Measurements from ENCODE around the gene S100A7.
A peak's percentile ranks its signal among the peaks of the same experiment; 100 is the strongest.

S100A7 gene

DNA sequence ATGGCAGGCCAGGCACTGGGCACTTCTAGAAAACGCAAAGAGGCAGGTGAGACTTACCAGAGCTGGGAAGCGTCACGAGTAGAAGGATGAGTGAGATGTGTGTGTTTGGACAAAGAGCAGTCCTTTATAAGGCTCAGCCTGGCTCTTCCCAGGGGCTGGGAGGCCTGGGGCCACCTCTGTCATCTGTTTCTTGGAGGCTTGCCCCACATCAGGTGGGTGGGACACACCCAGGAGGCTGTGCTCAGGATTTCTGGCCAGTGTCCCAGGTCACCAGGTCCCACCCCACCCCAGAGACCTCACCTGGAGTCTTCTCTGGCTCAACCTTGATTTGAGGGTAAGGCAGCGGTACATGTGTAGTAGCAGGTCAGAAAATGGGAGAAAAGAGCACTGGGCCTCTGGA lies at the start of gene S100A7:
TSS of gene S100A7 (minus strand) at position 101 of the 400 bp plus-strand sequence. CDS start 1,638 bp downstream, outside the sequence.
- Histone ChIP-seq H3K4me3 (no peak within 1 kb of the TSS), H3K27me3 (no peaks in the 10 kb centered on the region), H3K4me1 (no peaks in the 10 kb centered on the region)

DNA sequence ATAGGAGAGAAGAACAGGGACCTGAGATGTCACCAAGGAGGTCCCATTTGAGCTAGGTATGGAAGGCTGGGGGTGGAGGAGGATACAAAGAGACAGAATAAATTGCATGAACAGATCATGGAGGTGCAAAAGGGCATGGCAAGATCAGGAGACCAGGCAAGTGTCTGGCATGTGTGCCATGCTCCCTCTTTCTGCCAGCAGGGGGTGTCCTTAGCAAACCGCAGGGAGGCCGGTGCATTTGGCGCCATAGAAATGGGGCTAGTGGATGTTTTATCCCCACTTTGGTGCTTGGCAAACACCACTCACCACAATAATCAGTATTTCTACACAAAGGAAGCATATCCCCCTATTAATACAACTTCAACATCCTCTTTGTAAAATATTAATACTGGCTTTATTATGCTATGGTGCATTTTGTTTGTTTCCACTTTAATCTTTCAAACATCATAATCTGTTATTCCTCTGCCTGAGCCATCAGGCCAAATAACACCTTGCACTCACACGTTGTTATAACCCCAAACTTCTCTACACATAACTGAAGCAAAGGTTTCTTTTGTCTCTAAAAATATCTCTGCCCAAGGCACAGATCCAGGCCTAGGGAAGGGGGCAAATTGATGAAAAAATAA lies 49.4 kb upstream of the S100A7 start:
- Histone ChIP-seq H3K27me3 (no peaks in the 10 kb centered on the region), H3K9me3 (no peaks in the 10 kb centered on the region), H4K20me1 (no peaks in the 10 kb centered on the region), H3K27ac (no peak overlapping the region), H3K4me3 (no peak overlapping the region), H3K4me2 (no peak overlapping the region), H3K9ac (no peak overlapping the region), H3K36me3 (no peaks in the 10 kb centered on the region), H3K4me1 (peaks cover 24% of the 10 kb centered on the region)
- TF ChIP-seq Cebpa-rat (IDR thresholded peaks at IDR 0.05) = no peak

More for the DNA sequence above, at the start of gene S100A7:
- no peak within 1 kb of the TSS for H3K9ac ChIP-seq
- H3K27ac ChIP-seq = no peak within 1 kb of the TSS
- TF ChIP-seq Cebpa-rat (IDR thresholded peaks at IDR 0.05) = no peak
- H3K9me3 ChIP-seq = no peaks in the 10 kb centered on the region
- H4K20me1 ChIP-seq = no peaks in the 10 kb centered on the region
- H3K36me3 ChIP-seq = no peaks in the 10 kb centered on the region
- no peak within 1 kb of the TSS for H3K4me2 ChIP-seq

DNA sequence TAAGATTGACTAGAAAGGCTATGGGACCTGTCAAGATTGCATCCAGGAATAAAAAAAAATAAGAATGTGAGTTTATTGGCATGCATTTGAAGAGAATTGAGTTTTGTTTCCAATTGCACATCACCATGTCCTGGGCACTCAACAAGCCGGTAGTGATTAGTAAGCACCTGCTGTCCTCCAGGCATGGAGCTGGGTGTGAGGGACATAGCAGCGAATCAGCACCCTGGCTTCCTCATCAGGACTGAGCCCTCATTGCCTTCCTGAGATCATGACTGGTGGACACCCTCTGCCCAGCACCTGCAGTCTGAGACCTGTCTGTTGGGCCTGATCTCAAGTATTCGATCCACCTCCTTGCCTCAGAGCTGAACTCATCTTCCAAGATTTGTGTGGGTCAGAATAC lies 48.6 kb upstream of the S100A7 start:
- no peak for TF ChIP-seq Cebpa-rat (IDR thresholded peaks at IDR 0.05)
- H3K9ac ChIP-seq = no peak overlapping the region
- H4K20me1 ChIP-seq = no peaks in the 10 kb centered on the region
- peaks cover 24% of the 10 kb centered on the region for H3K4me1 ChIP-seq
- H3K9me3 ChIP-seq = no peaks in the 10 kb centered on the region
- no peak overlapping the region for H3K4me2 ChIP-seq
- H3K36me3 ChIP-seq = no peaks in the 10 kb centered on the region
- no peak overlapping the region for H3K27ac ChIP-seq
- no peaks in the 10 kb centered on the region for H3K27me3 ChIP-seq
- no peak overlapping the region for H3K4me3 ChIP-seq

DNA sequence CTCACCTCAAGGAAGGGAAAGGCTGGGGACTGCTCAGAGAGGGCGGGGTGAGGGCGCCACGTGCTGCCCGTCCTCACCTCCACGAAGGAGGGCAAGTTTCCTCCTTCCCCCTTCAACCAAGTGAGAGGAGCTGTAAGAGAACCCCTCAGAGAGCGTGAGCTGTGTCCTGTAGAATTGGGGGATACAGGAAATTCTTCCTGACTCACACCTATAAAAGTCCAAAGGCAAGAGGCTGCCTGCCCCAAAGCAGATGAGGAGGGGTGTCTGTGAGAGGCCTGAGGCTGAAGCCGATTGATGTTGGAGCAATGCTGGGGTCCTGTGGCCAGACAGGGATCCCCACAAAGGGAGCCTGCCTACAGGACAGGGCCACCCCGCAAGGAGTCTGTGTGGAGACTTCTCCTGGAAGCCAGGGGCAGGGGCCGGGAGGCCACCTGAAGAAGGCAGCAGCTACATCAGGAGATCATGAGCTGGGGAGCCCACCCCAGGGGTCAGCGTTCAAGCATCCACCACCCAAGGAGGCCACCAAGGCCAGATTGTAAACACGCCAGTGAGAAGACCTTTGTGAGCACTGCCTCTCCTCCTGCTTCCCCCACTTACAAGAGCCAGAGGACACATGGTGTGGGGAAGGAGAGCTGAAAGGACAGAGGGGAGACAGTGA lies 47.6 kb upstream of the S100A7 start:
- H3K4me1 ChIP-seq = peaks cover 20% of the 10 kb centered on the region
- H3K9me3 ChIP-seq = no peaks in the 10 kb centered on the region
- no peaks in the 10 kb centered on the region for H3K27me3 ChIP-seq
- H4K20me1 ChIP-seq = no peaks in the 10 kb centered on the region
- TF ChIP-seq Cebpa-rat (IDR thresholded peaks at IDR 0.05) = no peak
- H3K36me3 ChIP-seq = no peaks in the 10 kb centered on the region
- H3K4me2 ChIP-seq = no peak overlapping the region
- H3K9ac ChIP-seq = no peak overlapping the region; the same call in 1 of the 2 replicates
- H3K4me3 ChIP-seq = no peak overlapping the region
- no peak overlapping the region for H3K27ac ChIP-seq

DNA sequence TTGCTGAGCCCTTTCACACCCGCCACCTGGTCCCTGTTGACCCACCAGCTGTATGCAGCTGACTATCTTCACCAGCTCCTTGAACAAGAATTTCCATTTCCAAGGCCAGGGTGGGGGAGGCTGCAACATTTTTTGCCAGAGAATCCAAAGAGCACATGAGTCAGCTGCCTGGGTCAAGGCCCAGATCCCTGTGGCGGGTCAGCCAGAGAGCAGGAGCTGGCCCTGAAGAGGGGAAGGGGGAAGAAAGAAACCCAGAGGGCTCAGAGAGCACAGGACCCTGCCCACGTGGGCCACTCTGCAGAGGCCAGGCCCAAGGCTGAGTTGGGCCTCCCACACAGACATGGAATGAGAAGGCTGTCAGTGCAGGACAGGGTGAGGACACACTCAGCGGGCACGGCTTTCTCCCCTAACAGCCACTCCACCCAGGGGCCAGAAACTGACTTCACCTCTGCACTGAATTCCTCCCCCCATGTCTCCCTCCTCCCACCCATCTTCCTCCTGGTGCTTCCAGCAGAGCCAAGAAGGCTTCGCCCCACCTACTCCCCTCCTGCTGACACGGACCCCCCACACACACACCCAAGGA lies 46.5 kb upstream of the S100A7 start:
- no peak for TF ChIP-seq Cebpa-rat (IDR thresholded peaks at IDR 0.05)
- Histone ChIP-seq H4K20me1 (no peaks in the 10 kb centered on the region), H3K9ac (no peak overlapping the region), H3K27ac (no peak overlapping the region), H3K4me2 (no peak overlapping the region), H3K27me3 (no peaks in the 10 kb centered on the region), H3K9me3 (no peaks in the 10 kb centered on the region), H3K36me3 (no peaks in the 10 kb centered on the region), H3K4me3 (no peak overlapping the region), H3K4me1 (peaks cover 15% of the 10 kb centered on the region)

DNA sequence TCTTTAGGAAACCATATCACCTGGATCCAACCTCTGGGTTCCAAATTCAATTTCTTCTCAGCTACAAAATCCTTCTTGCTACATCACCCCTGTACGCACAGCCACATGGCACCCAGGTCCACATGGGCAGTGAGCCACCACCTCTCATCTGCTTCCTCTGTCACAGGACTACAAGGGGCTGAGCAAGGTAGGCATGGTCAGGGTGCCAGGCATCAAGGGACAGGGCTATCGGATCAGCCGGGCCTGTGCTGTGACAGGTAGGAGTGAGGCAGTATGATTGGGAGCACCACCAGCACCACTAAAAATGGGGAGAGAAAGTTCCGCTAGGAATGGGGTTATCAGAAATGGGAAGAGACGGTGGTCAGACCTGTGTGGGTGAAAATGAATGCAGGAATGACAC lies 45.9 kb upstream of the S100A7 start:
- no peaks in the 10 kb centered on the region for H3K36me3 ChIP-seq
- H3K4me3 ChIP-seq = no peak overlapping the region
- TF ChIP-seq Cebpa-rat (IDR thresholded peaks at IDR 0.05) = no peak
- H3K27me3 ChIP-seq = no peaks in the 10 kb centered on the region
- H4K20me1 ChIP-seq = no peaks in the 10 kb centered on the region
- no peak overlapping the region for H3K4me2 ChIP-seq
- peaks cover 15% of the 10 kb centered on the region for H3K4me1 ChIP-seq
- H3K27ac ChIP-seq = no peak overlapping the region
- H3K9me3 ChIP-seq = no peaks in the 10 kb centered on the region
- no peak overlapping the region for H3K9ac ChIP-seq

DNA sequence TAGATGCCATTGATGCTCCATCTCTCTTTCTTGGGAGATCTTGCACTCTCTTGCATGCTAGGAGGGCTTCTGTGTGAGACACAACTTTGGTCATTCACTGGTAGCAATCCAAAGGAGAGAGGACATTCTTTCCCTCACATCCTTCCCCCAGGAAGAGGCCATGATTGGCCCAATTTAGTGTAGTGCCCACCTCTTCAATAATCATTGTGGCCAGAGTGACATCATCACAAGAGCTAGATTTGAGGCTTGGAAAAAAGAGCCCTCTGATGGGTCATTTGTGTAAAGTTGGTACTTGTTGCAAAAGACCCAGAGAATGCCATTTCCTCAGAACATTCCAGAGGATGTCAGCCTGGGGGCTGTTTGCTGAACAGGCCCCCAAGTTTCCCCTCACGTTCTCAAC lies 45.1 kb upstream of the S100A7 start:
- Histone ChIP-seq H3K4me3 (no peak overlapping the region), H3K9me3 (no peaks in the 10 kb centered on the region), H3K9ac (no peak overlapping the region), H3K4me1 (peaks cover 8% of the 10 kb centered on the region), H3K36me3 (no peaks in the 10 kb centered on the region), H3K27me3 (no peaks in the 10 kb centered on the region), H3K4me2 (no peak overlapping the region), H3K27ac (no peak overlapping the region), H4K20me1 (no peaks in the 10 kb centered on the region)
- no peak for TF ChIP-seq Cebpa-rat (IDR thresholded peaks at IDR 0.05)

DNA sequence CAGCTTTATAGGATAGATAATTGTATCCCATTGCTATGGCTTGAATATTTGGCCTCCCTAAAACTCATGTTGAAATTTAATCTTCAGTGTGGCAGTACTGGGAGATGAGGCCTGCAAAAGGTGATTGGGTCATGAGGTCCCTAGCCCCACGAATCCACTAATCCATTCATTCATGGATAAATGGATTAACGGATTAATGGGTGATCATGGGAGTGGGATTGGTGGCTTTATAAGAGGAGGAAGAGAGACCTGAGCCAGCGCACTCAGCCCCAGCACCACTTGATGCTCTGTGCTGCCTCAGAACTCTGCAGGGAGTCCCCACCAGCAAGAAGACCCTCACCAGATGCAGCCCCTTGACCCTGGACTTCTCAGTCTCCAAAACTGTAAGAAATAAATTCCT lies 43.3 kb upstream of the S100A7 start:
- H3K36me3 ChIP-seq = no peaks in the 10 kb centered on the region
- no peaks in the 10 kb centered on the region for H3K27me3 ChIP-seq
- no peak overlapping the region for H3K4me2 ChIP-seq
- peaks cover 4% of the 10 kb centered on the region; the same call in 1 of the 2 replicates for H3K4me1 ChIP-seq
- no peak overlapping the region for H3K4me3 ChIP-seq
- no peak overlapping the region for H3K9ac ChIP-seq
- TF ChIP-seq Cebpa-rat (IDR thresholded peaks at IDR 0.05) = no peak
- no peaks in the 10 kb centered on the region for H3K9me3 ChIP-seq
- no peaks in the 10 kb centered on the region for H4K20me1 ChIP-seq
- H3K27ac ChIP-seq = no peak overlapping the region

DNA sequence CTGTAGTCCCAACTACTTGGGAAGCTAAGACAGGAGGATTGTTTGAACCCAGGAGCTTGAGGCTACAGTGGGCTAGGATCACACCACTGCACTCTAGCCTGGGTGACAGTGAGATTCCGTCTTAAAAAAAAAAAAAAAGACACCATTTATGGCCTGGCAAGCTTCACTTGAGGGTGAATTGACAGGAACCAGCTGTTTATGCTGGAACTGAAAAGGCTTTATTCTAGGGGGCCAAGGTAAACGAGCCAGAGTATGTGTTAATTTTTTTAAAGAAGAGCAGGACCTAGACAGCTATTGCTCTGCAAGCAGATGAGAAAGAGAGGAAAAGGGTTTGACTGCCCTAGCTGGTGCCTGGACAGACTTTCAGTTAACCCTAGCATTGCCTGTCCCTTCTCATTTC lies 38.3 kb upstream of the S100A7 start:
- no peaks in the 10 kb centered on the region for H4K20me1 ChIP-seq
- H3K4me3 ChIP-seq = no peak overlapping the region
- H3K4me1 ChIP-seq = peaks cover 29% of the 10 kb centered on the region
- no peak overlapping the region for H3K9ac ChIP-seq
- H3K9me3 ChIP-seq = no peaks in the 10 kb centered on the region
- no peak for TF ChIP-seq Cebpa-rat (IDR thresholded peaks at IDR 0.05)
- H3K36me3 ChIP-seq = no peaks in the 10 kb centered on the region
- no peaks in the 10 kb centered on the region for H3K27me3 ChIP-seq
- no peak overlapping the region for H3K4me2 ChIP-seq
- no peak overlapping the region for H3K27ac ChIP-seq

DNA sequence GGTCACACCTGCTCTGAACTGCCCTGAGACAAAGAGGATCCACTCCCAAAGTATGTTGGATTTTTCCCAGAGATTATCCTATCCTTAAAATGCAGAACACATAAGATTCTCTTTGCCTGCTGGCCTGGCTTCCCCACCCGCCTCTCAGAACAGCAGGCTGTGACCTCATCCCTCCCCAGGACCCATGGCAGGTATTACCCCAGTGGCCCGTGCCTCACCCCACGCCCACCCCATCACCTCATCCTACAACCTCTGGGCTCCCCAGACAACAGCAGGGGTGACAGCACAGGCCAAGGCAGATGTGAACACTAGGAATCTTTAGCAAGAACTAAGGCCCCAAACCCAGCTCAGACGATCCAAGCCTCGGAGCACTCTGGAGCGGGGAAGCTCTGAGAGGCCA lies 35.1 kb upstream of the S100A7 start:
- Histone ChIP-seq H3K4me3 (no peak overlapping the region), H3K4me1 (peaks cover 29% of the 10 kb centered on the region), H3K36me3 (no peaks in the 10 kb centered on the region), H4K20me1 (no peaks in the 10 kb centered on the region), H3K9ac (no peak overlapping the region; the same call in 1 of the 2 replicates), H3K27ac (peak overlapping the region; percentile 35; the same call in 1 of the 2 replicates), H3K27me3 (no peaks in the 10 kb centered on the region), H3K9me3 (no peaks in the 10 kb centered on the region), H3K4me2 (peak overlapping the region; percentile 75)
- no peak for TF ChIP-seq Cebpa-rat (IDR thresholded peaks at IDR 0.05)
